KMS-11 (cell line): Measurements from ENCODE around the gene MPZL1.
"Not testable (repeated sequence)": the region's sequence is repeated elsewhere in the genome, so short reads cannot be mapped to it uniquely, and the experiment has no call there.

Experiments
- H2AFZ ChIP-seq: fragments of 200-600 bp; sonication (generic); 2 replicates; pipeline ENCODE4 v1.6.1; 2016; ENCODE audit warnings: antibody characterized with exemption, mixed run types, low read depth
- H3K27ac ChIP-seq: fragments of 200-600 bp; sonication (generic); 2 replicates; pipeline ENCODE4 v1.6.1; 2016; ENCODE audit warnings: mild to moderate bottlenecking, mixed run types
- H3K27me3 ChIP-seq: fragments of 200-600 bp; sonication (generic); 2 replicates; pipeline ENCODE4 v1.6.1; 2017; ENCODE audit warnings: mild to moderate bottlenecking, low read depth, mixed run types, moderate library complexity; ENCODE audit not compliant: insufficient read depth
- H3K36me3 ChIP-seq: fragments of 200-600 bp; sonication (generic); 2 replicates; pipeline ENCODE4 v1.6.1; 2017; ENCODE audit warnings: mild to moderate bottlenecking, mixed run types; ENCODE audit not compliant: insufficient read depth
- H3K4me1 ChIP-seq: fragments of 200-600 bp; sonication (generic); 2 replicates; pipeline ENCODE4 v1.6.1; 2016; ENCODE audit warnings: mild to moderate bottlenecking, low read depth, mixed run types; ENCODE audit not compliant: poor library complexity, severe bottlenecking
- H3K4me2 ChIP-seq: fragments of 200-600 bp; sonication (generic); 2 replicates; pipeline ENCODE4 v1.7.0; 2016; ENCODE audit warnings: mild to moderate bottlenecking, mixed run types
- H3K4me3 ChIP-seq: fragments of 200-600 bp; sonication (generic); IDR thresholded peaks from 2 replicates; pipeline ENCODE4 v1.6.1; 2017; ENCODE audit warnings: low read depth, low read length, mixed read lengths; ENCODE audit not compliant: insufficient read depth
- H3K79me2 ChIP-seq: fragments of 200-600 bp; sonication (generic); 2 replicates; pipeline ENCODE4 v1.6.1; 2016; ENCODE audit warnings: low read depth, mixed run types; ENCODE audit not compliant: insufficient read depth
- H3K9ac ChIP-seq: fragments of 200-600 bp; sonication (generic); 2 replicates; pipeline ENCODE4 v1.6.1; 2016; ENCODE audit warnings: mild to moderate bottlenecking, mixed run types
- H4K20me1 ChIP-seq: fragments of 200-600 bp; sonication (generic); 2 replicates; pipeline ENCODE4 v1.6.1; 2016; ENCODE audit warnings: mild to moderate bottlenecking, mixed run types; ENCODE audit not compliant: insufficient read depth
- TF ChIP-seq, protein P1 (sequence below): fragments of 200-600 bp; sonication (generic); conservative IDR thresholded peaks from 2 replicates; pipeline ENCODE4 v1.6.1; 2017; ENCODE audit warnings: low read depth, mild to moderate bottlenecking, antibody characterized with exemption, low read length, moderate library complexity, mixed read lengths

MPZL1 gene

DNA sequence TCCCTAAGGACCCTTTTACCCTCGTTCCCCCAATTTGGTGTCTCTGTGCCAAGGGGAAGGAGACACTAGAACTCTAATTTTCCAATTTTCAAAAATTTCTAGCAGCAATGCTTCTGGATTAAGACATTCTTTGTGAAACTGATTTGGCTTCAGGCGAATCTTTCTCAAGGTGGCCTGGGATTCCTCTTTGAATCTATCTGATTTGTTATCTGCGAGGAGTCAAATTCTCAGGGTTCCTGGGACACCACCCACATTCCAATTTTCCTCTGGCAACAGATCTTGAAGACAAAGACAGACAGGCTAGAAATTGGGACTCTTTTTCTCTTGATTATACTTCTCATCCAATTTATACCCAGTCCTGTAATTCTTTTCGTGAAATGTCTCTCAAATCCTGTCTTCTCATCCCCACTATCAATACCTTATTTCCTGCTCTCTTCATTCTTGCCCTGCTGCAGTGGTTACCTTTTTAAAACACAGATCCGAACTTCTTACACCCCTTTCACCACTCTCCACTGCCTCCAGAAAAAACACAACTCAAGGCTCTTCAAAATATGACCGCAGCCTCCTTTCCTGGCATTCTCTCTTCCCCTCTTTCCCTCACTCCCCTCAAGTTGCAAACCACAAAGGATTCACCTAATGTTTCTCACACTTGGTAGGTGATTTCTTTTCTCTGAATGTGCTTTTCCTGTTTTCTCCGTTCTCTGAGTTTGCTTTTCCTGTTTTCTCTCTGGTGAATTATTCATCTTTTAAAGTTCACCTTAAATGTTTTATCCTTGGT is 2.7 kb upstream of the MPZL1 start:
- Histone ChIP-seq H3K4me2 (no peak overlapping the region), H3K36me3 (no peaks in the 10 kb centered on the region), H3K27ac (no peak overlapping the region), H3K9ac (no peak overlapping the region), H3K27me3 (no peaks in the 10 kb centered on the region), H2AFZ (no peak overlapping the region), H4K20me1 (no peaks in the 10 kb centered on the region), H3K79me2 (peaks cover 18% of the 10 kb centered on the region; the same call in 1 of the 2 replicates), H3K4me3 (no peak overlapping the region), H3K4me1 (peaks cover 32% of the 10 kb centered on the region)
- TF ChIP-seq, protein P1, sequence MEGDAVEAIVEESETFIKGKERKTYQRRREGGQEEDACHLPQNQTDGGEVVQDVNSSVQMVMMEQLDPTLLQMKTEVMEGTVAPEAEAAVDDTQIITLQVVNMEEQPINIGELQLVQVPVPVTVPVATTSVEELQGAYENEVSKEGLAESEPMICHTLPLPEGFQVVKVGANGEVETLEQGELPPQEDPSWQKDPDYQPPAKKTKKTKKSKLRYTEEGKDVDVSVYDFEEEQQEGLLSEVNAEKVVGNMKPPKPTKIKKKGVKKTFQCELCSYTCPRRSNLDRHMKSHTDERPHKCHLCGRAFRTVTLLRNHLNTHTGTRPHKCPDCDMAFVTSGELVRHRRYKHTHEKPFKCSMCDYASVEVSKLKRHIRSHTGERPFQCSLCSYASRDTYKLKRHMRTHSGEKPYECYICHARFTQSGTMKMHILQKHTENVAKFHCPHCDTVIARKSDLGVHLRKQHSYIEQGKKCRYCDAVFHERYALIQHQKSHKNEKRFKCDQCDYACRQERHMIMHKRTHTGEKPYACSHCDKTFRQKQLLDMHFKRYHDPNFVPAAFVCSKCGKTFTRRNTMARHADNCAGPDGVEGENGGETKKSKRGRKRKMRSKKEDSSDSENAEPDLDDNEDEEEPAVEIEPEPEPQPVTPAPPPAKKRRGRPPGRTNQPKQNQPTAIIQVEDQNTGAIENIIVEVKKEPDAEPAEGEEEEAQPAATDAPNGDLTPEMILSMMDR: no peak

DNA sequence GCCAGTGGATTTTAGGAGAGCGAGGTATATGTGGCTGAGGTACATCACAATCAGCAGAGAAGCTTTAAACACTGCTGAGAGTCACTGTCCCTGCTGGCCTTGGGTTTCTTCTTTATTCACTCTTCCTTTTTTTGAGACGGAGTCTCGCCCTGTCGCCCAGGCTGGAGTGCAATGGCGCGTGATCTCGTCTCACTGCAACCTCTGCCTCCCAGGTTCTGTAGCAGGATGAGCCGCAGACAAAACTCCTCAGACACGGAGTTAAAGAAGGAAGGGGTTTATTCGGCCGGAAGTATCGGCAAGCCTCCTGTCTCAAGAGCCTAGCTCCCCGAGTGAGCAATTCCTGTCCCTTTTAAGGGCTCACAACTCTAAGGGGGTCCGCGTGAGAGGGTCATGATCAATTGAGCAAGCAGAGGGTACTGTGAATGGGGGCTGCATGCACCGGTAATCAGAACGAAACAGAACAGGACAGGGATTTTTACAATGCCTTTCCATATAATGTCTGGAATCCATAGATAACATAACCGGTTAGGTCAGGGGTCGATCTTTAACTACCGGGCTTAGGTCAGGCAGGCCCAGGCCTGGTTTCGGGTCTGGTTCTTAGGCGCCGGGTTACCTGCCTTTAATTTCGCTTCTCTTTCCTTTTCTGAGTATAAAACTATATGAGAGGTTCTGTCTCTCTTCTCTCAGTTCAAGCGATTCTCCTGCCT is 1.9 kb upstream of the MPZL1 start:
- not testable (repeated sequence) for H4K20me1 ChIP-seq, H3K27me3 ChIP-seq, H3K27ac ChIP-seq, H3K9ac ChIP-seq, H3K36me3 ChIP-seq, H2AFZ ChIP-seq, H3K4me3 ChIP-seq, H3K4me2 ChIP-seq
- Histone ChIP-seq H3K79me2 (peaks cover 26% of the 10 kb centered on the region; the same call in 1 of the 2 replicates), H3K4me1 (peaks cover 35% of the 10 kb centered on the region)

DNA sequence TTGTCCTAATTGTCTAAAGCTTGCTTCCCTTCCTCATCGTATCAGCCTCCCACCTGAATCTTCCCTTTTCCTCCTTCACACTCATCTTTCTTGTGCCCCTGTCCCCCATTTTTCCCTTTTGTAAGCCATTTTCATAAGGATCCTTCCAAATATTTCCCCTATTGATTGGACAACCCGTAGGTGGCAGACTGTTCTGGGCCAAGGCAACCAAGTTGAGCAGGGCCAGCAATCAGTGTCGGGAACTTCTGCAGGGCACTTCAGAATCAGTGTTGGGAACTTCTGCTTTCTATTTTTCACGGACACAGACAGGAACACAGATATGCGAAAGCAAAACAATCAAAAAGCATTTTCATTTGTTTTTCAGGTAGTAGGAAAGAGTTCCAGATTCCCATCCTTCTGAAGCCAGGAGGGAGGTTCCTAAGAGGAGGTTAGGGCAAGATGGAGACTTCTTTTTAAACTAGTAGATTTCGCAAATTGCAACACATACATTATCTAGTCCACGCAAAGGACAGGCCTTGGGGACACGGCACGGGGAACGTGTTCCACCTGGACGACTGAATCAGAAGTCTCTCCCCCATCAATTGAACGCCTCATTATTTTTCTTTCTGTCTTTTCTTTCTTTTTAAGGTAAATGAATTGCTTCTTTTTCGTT is 691 bp upstream of the MPZL1 start:
- Histone ChIP-seq H3K36me3 (no peaks in the 10 kb centered on the region), H4K20me1 (no peaks in the 10 kb centered on the region), H3K27me3 (no peaks in the 10 kb centered on the region), H3K4me2 (peak overlapping the region; percentile 76), H3K79me2 (peaks cover 28% of the 10 kb centered on the region; the same call in 1 of the 2 replicates), H3K9ac (peak overlapping the region; percentile 63; the same call in 1 of the 2 replicates), H3K27ac (peak overlapping the region; percentile 48), H2AFZ (peak overlapping the region; percentile 85), H3K4me3 (peak overlapping the region; percentile 96), H3K4me1 (peaks cover 40% of the 10 kb centered on the region)
- TF ChIP-seq, protein P1: peak; percentile 57; the same call in 1 of the 2 replicates

DNA sequence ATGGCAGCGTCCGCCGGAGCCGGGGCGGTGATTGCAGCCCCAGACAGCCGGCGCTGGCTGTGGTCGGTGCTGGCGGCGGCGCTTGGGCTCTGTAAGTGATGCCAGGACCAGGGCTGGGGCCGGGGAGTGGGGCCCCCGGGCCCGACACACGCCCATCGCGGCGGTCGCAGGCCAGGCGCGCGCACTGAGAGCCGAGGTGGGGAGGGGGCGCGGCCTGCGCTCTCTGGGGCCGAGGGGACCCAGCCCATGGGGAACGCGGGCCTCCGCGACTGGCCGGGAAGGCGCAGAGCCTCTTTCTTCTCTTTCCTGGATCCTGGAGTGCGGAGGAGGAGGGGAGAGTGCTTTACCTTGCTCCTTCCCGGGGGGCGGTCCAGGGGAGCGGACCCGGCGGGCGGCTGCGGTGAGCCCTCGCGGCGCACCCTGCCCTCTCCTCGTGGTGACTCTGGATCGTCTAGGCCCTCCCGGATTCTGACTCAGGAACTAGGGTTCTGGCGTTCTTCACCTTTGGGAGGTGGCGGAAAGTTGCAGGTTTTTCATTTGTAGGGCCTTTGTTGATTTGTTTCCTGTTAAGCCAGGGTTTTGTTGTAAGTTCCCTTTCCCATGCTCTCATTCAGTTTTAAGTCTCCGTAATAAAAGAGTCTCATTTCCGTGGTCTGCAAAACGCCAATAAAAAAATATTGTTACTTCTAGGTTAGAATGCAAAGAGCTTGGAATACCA is 529 bp downstream of the MPZL1 start:
- H3K4me2 ChIP-seq: peak overlapping the region; percentile 76
- no peaks in the 10 kb centered on the region for H3K36me3 ChIP-seq
- H2AFZ ChIP-seq: peak overlapping the region; percentile 85
- H4K20me1 ChIP-seq: no peaks in the 10 kb centered on the region
- peak overlapping the region; percentile 63 for H3K9ac ChIP-seq
- TF ChIP-seq, protein P1: no peak
- H3K27me3 ChIP-seq: no peaks in the 10 kb centered on the region
- H3K79me2 ChIP-seq: peaks cover 37% of the 10 kb centered on the region; the same call in 1 of the 2 replicates
- peak overlapping the region; percentile 96 for H3K4me3 ChIP-seq
- H3K27ac ChIP-seq: peak overlapping the region; percentile 48
- H3K4me1 ChIP-seq: peaks cover 39% of the 10 kb centered on the region
